Breast epithelium (tissue), 4 donors: ENCODE measurements around the gene ZNFX1. TPM values are rescaled to one million over a fixed set of nuclear protein-coding genes. Genes with fewer than 3 reads are reported as not detected.

Source experiments
- DNase-seq, 2 donors: peaks; one replicate each; pipeline ENCODE4 v3.0.0-alpha.2; 2019; ENCODE audit warnings: low spot score in 2 of 2
- H3K27ac ChIP-seq, 2 donors: fragments of 200-600 bp; sonication (generic) in 1 of 2; one replicate each; pipeline ENCODE4 v1.5.1; 2016 to 2019; ENCODE audit warnings: mild to moderate bottlenecking in 1 of 2
- H3K27me3 ChIP-seq, 2 donors: fragments of 200-600 bp; sonication (generic) in 1 of 2; one replicate each; pipeline versions ENCODE4 v1.5.1 to v1.6.0; 2017 to 2019; ENCODE audit warnings: control low read depth in 1 of 2, mild to moderate bottlenecking in 1 of 2
- H3K36me3 ChIP-seq: fragments of 200-600 bp; one replicate; pipeline ENCODE4 v1.5.1; 2019
- H3K4me1 ChIP-seq, 2 donors: fragments of 200-600 bp; sonication (generic); one replicate each; pipeline ENCODE4 v1.5.1; 2016 to 2019; ENCODE audit warnings: control low read depth in 1 of 2
- H3K4me3 ChIP-seq, 3 donors: fragments of 200-600 bp; sonication (generic); 1 replicate in 2 of 3; 2 replicates in 1 of 3; pipeline ENCODE4 v1.5.1; 2016 to 2019; ENCODE audit warnings: mild to moderate bottlenecking in 3 of 3, moderate library complexity in 2 of 3
- H3K9me3 ChIP-seq, 2 donors: fragments of 200-600 bp; sonication (generic) in 1 of 2; one replicate each; pipeline ENCODE4 v1.5.1; 2016 to 2019; ENCODE audit warnings: control low read depth in 1 of 2
- POLR2A ChIP-seq: fragments of 450-650 bp; IDR thresholded peaks from one replicate; pipeline ENCODE4 v1.6.1; 2016; ENCODE audit warnings: antibody characterized with exemption, mild to moderate bottlenecking, moderate library complexity
- POLR2AphosphoS5 ChIP-seq, 3 donors: sonication (generic); formaldehyde crosslinking; IDR thresholded peaks; one replicate each; pipeline ENCODE4 v1.6.1; 2017; ENCODE audit warnings: antibody characterized with exemption in 3 of 3
- intact Hi-C: fragments of 100-400 bp; cut with DNase I; formaldehyde crosslinking; loops from one replicate; pipeline ENCODE4 v1.15.1; 2023; ENCODE audit warnings: low total_unique reads
- total RNA-seq, 3 donors: library from RNA; depleted of rRNA; stranded (reverse); fragments of >200 nt; gene quantifications; one replicate each; pipeline ENCODE4 v1.1.0, GENCODE V29; 2016
- TF ChIP-seq, protein P1 (sequence below), 3 donors: fragments of 450-650 bp; IDR thresholded peaks; one replicate each; pipeline ENCODE4 v1.5.1; 2016 to 2017; ENCODE audit warnings: antibody characterized with exemption in 3 of 3, mild to moderate bottlenecking in 3 of 3, moderate library complexity in 3 of 3

Gene ZNFX1
- total RNA-seq, 3 donors from 2014 or later, result 36.3 to 42.1 (median 36.7) TPM

GRCh38 chr20:49259284-49259683 is 18.6 kb downstream of the ZNFX1 start:
- intact Hi-C loops, result no loop called here

GRCh38 chr20:49256261-49256660 is 21.6 kb downstream of the ZNFX1 start:
- no peaks in the 10 kb centered on the region for H3K4me1 ChIP-seq
- intact Hi-C loops, result no loop called here
- TF ChIP-seq POLR2AphosphoS5 (IDR thresholded peaks at IDR 0.05), result no peak
- TF ChIP-seq, protein P1, sequence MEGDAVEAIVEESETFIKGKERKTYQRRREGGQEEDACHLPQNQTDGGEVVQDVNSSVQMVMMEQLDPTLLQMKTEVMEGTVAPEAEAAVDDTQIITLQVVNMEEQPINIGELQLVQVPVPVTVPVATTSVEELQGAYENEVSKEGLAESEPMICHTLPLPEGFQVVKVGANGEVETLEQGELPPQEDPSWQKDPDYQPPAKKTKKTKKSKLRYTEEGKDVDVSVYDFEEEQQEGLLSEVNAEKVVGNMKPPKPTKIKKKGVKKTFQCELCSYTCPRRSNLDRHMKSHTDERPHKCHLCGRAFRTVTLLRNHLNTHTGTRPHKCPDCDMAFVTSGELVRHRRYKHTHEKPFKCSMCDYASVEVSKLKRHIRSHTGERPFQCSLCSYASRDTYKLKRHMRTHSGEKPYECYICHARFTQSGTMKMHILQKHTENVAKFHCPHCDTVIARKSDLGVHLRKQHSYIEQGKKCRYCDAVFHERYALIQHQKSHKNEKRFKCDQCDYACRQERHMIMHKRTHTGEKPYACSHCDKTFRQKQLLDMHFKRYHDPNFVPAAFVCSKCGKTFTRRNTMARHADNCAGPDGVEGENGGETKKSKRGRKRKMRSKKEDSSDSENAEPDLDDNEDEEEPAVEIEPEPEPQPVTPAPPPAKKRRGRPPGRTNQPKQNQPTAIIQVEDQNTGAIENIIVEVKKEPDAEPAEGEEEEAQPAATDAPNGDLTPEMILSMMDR (IDR thresholded peaks at IDR 0.05), result no peak
- no peak for TF ChIP-seq POLR2A
- no peak overlapping the region for H3K27ac ChIP-seq
- no peak for DNase-seq
- no peaks in the 10 kb centered on the region for H3K9me3 ChIP-seq
- H3K27me3 ChIP-seq, result no peaks in the 10 kb centered on the region
- peaks cover 22% of the 10 kb centered on the region for H3K36me3 ChIP-seq
- no peak overlapping the region for H3K4me3 ChIP-seq

More at GRCh38 chr20:49259284-49259683, 18.6 kb downstream of the ZNFX1 start:
- Histone ChIP-seq H3K27ac (no peak overlapping the region), H3K4me1 (no peaks in the 10 kb centered on the region), H3K9me3 (no peaks in the 10 kb centered on the region), H3K36me3 (peaks cover 14% of the 10 kb centered on the region), H3K4me3 (no peak overlapping the region), H3K27me3 (no peaks in the 10 kb centered on the region)
- no peak for DNase-seq
- TF ChIP-seq POLR2A, result no peak
- TF ChIP-seq, protein P1 (IDR thresholded peaks at IDR 0.05), result no peak
- no peak for TF ChIP-seq POLR2AphosphoS5 (IDR thresholded peaks at IDR 0.05)

DNA sequence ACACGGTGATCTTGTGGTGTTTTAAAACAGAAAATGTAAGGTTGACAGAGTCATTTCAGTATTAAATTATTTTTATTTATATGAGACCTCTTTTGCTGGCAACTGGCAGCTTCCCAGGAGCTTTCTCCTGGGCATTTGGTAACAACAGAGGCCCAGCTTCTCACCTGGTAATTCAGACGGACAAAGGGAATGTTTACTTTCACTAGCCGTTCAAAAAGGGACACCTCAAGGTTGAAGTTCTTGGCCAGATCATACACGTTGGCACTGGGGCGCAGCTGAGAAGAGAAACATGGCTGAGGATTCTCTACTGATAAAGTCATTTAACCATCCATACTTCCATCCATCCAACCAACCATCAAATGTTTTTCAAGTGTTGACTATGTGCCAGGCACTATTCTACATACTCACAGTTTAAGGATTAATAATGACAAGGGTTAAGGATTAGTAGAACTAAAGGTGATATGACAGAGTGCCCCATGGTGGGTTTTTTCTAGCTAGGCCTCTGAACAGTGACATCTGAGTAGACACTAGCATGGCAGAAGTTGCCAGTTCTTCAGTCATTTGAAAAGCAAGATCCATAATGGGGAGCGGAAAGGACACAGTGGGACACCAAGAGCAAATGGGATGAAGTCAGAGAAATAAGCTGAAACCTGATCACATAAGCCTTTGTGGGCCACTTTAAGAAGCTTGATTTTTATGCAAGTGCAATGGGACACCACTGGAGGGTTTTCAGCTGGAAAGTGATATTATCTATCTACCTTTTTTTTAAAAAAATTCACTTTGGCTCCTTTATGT is 25.1 kb downstream of the ZNFX1 start:
- H3K4me1 ChIP-seq, result no peaks in the 10 kb centered on the region
- H3K36me3 ChIP-seq, result peaks cover 17% of the 10 kb centered on the region
- no peak for TF ChIP-seq POLR2AphosphoS5 (IDR thresholded peaks at IDR 0.05)
- no peak for TF ChIP-seq POLR2A
- TF ChIP-seq, protein P1 (IDR thresholded peaks at IDR 0.05), result no peak
- DNase-seq, result no peak
- H3K27ac ChIP-seq, result no peak overlapping the region
- intact Hi-C loops, result no loop called here
- H3K9me3 ChIP-seq, result no peaks in the 10 kb centered on the region
- H3K4me3 ChIP-seq, result no peak overlapping the region
- H3K27me3 ChIP-seq, result no peaks in the 10 kb centered on the region

DNA sequence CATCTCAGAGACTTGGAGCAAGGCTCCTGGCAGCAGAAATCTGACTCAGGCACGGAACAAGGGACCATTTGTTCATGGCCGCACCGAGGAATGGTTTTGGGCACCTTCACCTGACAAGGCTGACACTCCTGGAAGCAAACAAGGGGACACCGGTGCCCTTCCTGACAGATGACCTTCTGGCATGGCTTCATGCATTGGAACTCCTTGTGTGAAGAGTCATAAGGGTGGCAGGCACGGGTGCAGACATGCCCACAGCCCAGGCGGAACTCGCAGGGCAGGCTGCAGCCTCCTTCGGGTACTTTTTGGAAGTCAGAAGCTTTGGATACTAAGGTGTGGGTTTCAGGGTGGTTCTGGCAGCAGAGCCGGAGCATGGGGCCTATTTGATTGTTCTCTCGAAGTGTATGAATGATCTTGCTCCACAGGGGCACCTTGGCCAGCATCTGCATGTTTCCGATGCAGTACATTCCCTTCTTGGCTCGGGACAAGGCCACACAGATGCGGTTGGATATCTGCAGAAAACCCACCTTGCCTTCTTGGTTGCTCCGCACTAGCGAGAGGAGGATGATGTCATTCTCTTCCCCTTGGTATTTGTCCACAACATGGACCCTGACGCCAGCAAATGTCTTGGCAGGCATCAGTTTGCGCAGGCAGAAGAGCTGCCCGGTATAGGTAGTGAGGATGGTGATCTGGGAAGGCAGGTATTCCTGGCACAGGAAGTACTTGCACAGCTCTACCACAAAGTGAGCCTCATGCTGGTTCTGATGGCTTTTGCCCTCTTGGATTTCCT is 28.8 kb downstream of the ZNFX1 start:
- DNase-seq, result no peak
- TF ChIP-seq POLR2A (no peak), POLR2AphosphoS5 (IDR thresholded peaks at IDR 0.05) (no peak)
- TF ChIP-seq, protein P1 (IDR thresholded peaks at IDR 0.05), result no peak
- H3K4me1 ChIP-seq, result no peaks in the 10 kb centered on the region
- H3K4me3 ChIP-seq, result no peak overlapping the region
- H3K36me3 ChIP-seq, result peaks cover 15% of the 10 kb centered on the region
- no peaks in the 10 kb centered on the region for H3K9me3 ChIP-seq
- intact Hi-C loops, result no loop called here
- H3K27me3 ChIP-seq, result no peaks in the 10 kb centered on the region
- peak overlapping the region in 1 of 2 donors; percentile 19 for H3K27ac ChIP-seq

DNA sequence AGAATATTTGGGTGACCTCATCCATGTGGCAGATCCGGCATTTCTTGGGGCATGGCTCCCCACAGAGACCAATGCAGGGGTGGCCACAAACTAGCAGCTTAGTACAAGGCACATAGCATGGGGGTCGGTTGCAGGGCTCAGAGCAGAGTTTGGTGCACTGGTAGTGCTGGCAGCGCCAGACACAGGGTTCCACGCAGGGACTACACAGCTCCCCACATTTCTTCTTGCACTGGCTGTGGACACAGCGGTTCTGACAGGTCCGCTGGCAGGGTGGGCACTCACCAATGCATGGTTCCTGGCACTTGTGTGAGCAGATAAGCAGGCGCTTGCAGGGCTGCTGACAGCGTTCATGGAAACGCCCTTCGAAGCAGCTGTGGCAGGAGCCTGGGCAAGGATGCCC is 29.6 kb downstream of the ZNFX1 start:
- intact Hi-C loops, result no loop called here
- Histone ChIP-seq H3K9me3 (no peaks in the 10 kb centered on the region), H3K36me3 (peaks cover 16% of the 10 kb centered on the region), H3K4me3 (no peak overlapping the region), H3K4me1 (no peaks in the 10 kb centered on the region), H3K27me3 (no peaks in the 10 kb centered on the region), H3K27ac (no peak overlapping the region)
- no peak for DNase-seq
- TF ChIP-seq POLR2A, result no peak
- TF ChIP-seq POLR2AphosphoS5 (IDR thresholded peaks at IDR 0.05), result no peak
- TF ChIP-seq, protein P1 (IDR thresholded peaks at IDR 0.05), result no peak
